IMR-90 (cell line): Measurements from ENCODE around the gene RPN2. TPM values are rescaled to one million over a fixed set of nuclear protein-coding genes. Genes with fewer than 3 reads are reported as not detected.

Experiments
- ATAC-seq: fragments of 200-7000 bp; cut with Tn5 transposase; 2 replicates; pipeline ENCODE4 v1.9.1; 2020; ENCODE audit warnings: low read depth, mild to moderate bottlenecking, moderate library complexity
- BruUV-seq: library from RNA; stranded (reverse); fragments of 400-500 nt; replicated peaks from 2 replicates; lab custom pipeline; 2021; lab: Mats Ljungman, UMichigan
- CTCF ChIA-PET: fragments of 300-600 bp; formaldehyde crosslinking; extraction: SDS; loops from one replicate; lab custom pipeline; 2021; ENCODE audit warnings: antibody characterized with exemption; lab: Yijun Ruan, JAX
- POLR2A ChIA-PET: fragments of 300-600 bp; sonication (Branson Sonifier 250); formaldehyde crosslinking; loops from one replicate; lab custom pipeline; 2022; ENCODE audit warnings: antibody characterized with exemption; ENCODE audit not compliant: unreplicated experiment; lab: Charles Lee
- DNase-seq: peaks from one replicate; pipeline ENCODE4 v3.0.0; 2013
- H2AFZ ChIP-seq: replicated peaks from 2 replicates; pipeline ENCODE3; 2013; ENCODE audit warnings: low read length, mild to moderate bottlenecking; ENCODE audit not compliant: poor library complexity
- H2AK5ac ChIP-seq: 2 replicates; pipeline ENCODE4 v1.6.1; 2013; ENCODE audit warnings: low read depth, low read length, inconsistent platforms
- H2AK9ac ChIP-seq: replicated peaks from 2 replicates; pipeline ENCODE3; 2013; ENCODE audit warnings: mild to moderate bottlenecking, low read depth, low read length, moderate library complexity; ENCODE audit not compliant: poor library complexity
- H2BK120ac ChIP-seq: 2 replicates; pipeline ENCODE4 v1.6.1; 2013; ENCODE audit warnings: low read depth, low read length, inconsistent platforms
- H2BK15ac ChIP-seq: 3 replicates; pipeline ENCODE4 v1.6.1; 2013; ENCODE audit warnings: low read depth, low read length, inconsistent platforms
- H2BK20ac ChIP-seq: 2 replicates; pipeline ENCODE4 v1.6.1; 2013; ENCODE audit warnings: low read depth, mild to moderate bottlenecking, inconsistent platforms, low read length, moderate library complexity
- H2BK5ac ChIP-seq: 2 replicates; pipeline ENCODE4 v1.6.1; 2013; ENCODE audit warnings: mild to moderate bottlenecking, low read depth, low read length, inconsistent platforms; ENCODE audit not compliant: poor library complexity, severe bottlenecking
- H3K14ac ChIP-seq: replicated peaks from 2 replicates; pipeline ENCODE4 v1.6.1; 2013; ENCODE audit warnings: low read depth, low read length, inconsistent platforms
- H3K18ac ChIP-seq: 2 replicates; pipeline ENCODE4 v1.6.1; 2013; ENCODE audit warnings: low read depth, low read length, control low read depth
- H3K23ac ChIP-seq: 2 replicates; pipeline ENCODE4 v1.6.1; 2013; ENCODE audit warnings: low read depth, low read length, inconsistent platforms
- H3K27ac ChIP-seq: 2 replicates; pipeline ENCODE4 v1.5.1; 2013; ENCODE audit warnings: mild to moderate bottlenecking, control low read depth, low read length; ENCODE audit not compliant: insufficient read depth
- H3K27me3 ChIP-seq: 2 replicates; pipeline ENCODE4 v1.6.1; 2013; ENCODE audit warnings: low read length; ENCODE audit not compliant: control insufficient read depth, insufficient read depth
- H3K36me3 ChIP-seq: 2 replicates; pipeline ENCODE4 v1.6.1; 2013; ENCODE audit warnings: low read length, mixed read lengths; ENCODE audit not compliant: control insufficient read depth, insufficient read depth
- H3K4ac ChIP-seq: 2 replicates; pipeline ENCODE4 v1.6.1; 2013; ENCODE audit warnings: low read depth, low read length, inconsistent platforms
- H3K4me1 ChIP-seq: 2 replicates; pipeline ENCODE4 v1.6.1; 2013; ENCODE audit warnings: low read length, mixed read lengths; ENCODE audit not compliant: control insufficient read depth, insufficient read depth
- H3K4me2 ChIP-seq: 2 replicates; pipeline ENCODE4 v1.6.1; 2013; ENCODE audit warnings: low read depth, mild to moderate bottlenecking, control low read depth, low read length, moderate library complexity
- H3K4me3 ChIP-seq: 2 replicates; pipeline ENCODE4 v1.5.1; 2013; ENCODE audit warnings: low read depth, mild to moderate bottlenecking, control low read depth, low read length, moderate library complexity; ENCODE audit not compliant: insufficient read depth
- H3K56ac ChIP-seq: 2 replicates; pipeline ENCODE4 v1.6.1; 2013; ENCODE audit warnings: low read length, inconsistent platforms; ENCODE audit not compliant: insufficient read depth; ENCODE audit errors: extremely low read depth
- H3K79me1 ChIP-seq, 2 experiments: 2 replicates each; pipeline ENCODE4 v1.6.1; 2013; ENCODE audit warnings: low read length in 2 of 2, inconsistent platforms in 1 of 2, low read depth in 1 of 2
- H3K9ac ChIP-seq: 2 replicates; pipeline ENCODE4 v1.6.1; 2013; ENCODE audit warnings: low read depth, low read length, control low read depth
- H3K9me1 ChIP-seq: 2 replicates; pipeline ENCODE4 v1.6.1; 2013; ENCODE audit warnings: low read length, inconsistent platforms; ENCODE audit not compliant: insufficient read depth
- H3K9me3 ChIP-seq: 2 replicates; pipeline ENCODE4 v1.6.1; 2013; ENCODE audit warnings: low read length; ENCODE audit not compliant: control insufficient read depth, insufficient read depth
- H4K20me1 ChIP-seq: 2 replicates; pipeline ENCODE4 v1.6.1; 2013; ENCODE audit warnings: low read length, inconsistent platforms; ENCODE audit not compliant: insufficient read depth
- H4K5ac ChIP-seq: 2 replicates; pipeline ENCODE4 v1.6.1; 2013; ENCODE audit warnings: mild to moderate bottlenecking, low read depth, low read length, control low read depth
- H4K8ac ChIP-seq, 2 experiments: 2 replicates each; pipeline ENCODE4 v1.6.1; 2013; ENCODE audit warnings: low read depth in 2 of 2, low read length in 2 of 2, control low read depth in 1 of 2, inconsistent platforms in 1 of 2
- H4K91ac ChIP-seq: 2 replicates; pipeline ENCODE4 v1.6.1; 2013; ENCODE audit warnings: low read depth, low read length, inconsistent platforms; ENCODE audit not compliant: insufficient read depth
- CEBPB ChIP-seq: IDR thresholded peaks from 2 replicates; pipeline ENCODE4 v1.6.1; 2012; ENCODE audit warnings: low read depth, low read length, improper control_type of control experiment
- CHD1 ChIP-seq: IDR thresholded peaks from 2 replicates; pipeline ENCODE4 v1.6.1; 2012; ENCODE audit warnings: low read depth, low read length, improper control_type of control experiment
- CTCF ChIP-seq: conservative IDR thresholded peaks from 2 replicates; pipeline ENCODE4 v1.5.1; 2012; ENCODE audit warnings: mild to moderate bottlenecking, low read depth, low read length, improper control_type of control experiment
- ELK1 ChIP-seq: fragments of 150-350 bp; IDR thresholded peaks from 2 replicates; pipeline ENCODE4 v1.6.1; 2016; ENCODE audit warnings: low read depth, mild to moderate bottlenecking, low read length, moderate library complexity, borderline replicate concordance
- MAZ ChIP-seq: IDR thresholded peaks from 2 replicates; pipeline ENCODE4 v1.6.1; 2012; ENCODE audit warnings: low read depth, mild to moderate bottlenecking, low read length, improper control_type of control experiment, moderate library complexity, borderline replicate concordance
- MXI1 ChIP-seq: IDR thresholded peaks from 2 replicates; pipeline ENCODE4 v1.6.1; 2012; ENCODE audit warnings: low read depth, mild to moderate bottlenecking, low read length, moderate library complexity, borderline replicate concordance
- NFE2L2 ChIP-seq: fragments of 150-350 bp; IDR thresholded peaks from 2 replicates; pipeline ENCODE4 v1.6.1; 2016; ENCODE audit warnings: low read depth, mild to moderate bottlenecking, low read length
- POLR2A ChIP-seq: IDR thresholded peaks from 2 replicates; pipeline ENCODE4 v1.6.1; 2012; ENCODE audit warnings: mild to moderate bottlenecking, low read depth, low read length
- RAD21 ChIP-seq: IDR thresholded peaks from 2 replicates; pipeline ENCODE4 v1.6.1; 2012; ENCODE audit warnings: low read length, improper control_type of control experiment
- SMC3 ChIP-seq: fragments of 150-350 bp; IDR thresholded peaks from 2 replicates; pipeline ENCODE4 v1.6.1; 2016; ENCODE audit warnings: low read depth, mild to moderate bottlenecking, antibody characterized with exemption, low read length, moderate library complexity
- WGBS, 2 experiments: methylation state at CpG; one replicate each; pipeline versions ENCODE4 v1.1.5 to v1.1.7; 2013; ENCODE audit warnings: missing lambda C conversion rate in 2 of 2; ENCODE audit not compliant: insufficient read length in 1 of 2; ENCODE audit errors: extremely low coverage in 2 of 2; 5-methylcytosine and 5-hydroxymethylcytosine counted together
- dilution Hi-C: fragments of 300-500 bp; cut with HindIII; formaldehyde crosslinking; loops from one replicate; pipeline ENCODE4 v1.14.3; 2018; ENCODE audit warnings: low sequenced_read_pairs; ENCODE audit not compliant: unreplicated experiment
- in situ Hi-C: fragments of 300-500 bp; cut with MboI; formaldehyde crosslinking; loops from 3 replicates; pipeline ENCODE4 v1.14.3; 2019; ENCODE audit warnings: low sequenced_read_pairs, inconsistent platforms, mixed read lengths
- intact Hi-C: fragments of 100-400 bp; cut with micrococcal nuclease; formaldehyde crosslinking; loops from 2 replicates; pipeline ENCODE4 v1.10.0; 2022
- polyA plus RNA-seq, 3 experiments: library from polyadenylated mRNA; depleted of rRNA; stranded (reverse); fragments of >200 nt; gene quantifications; 2 replicates each; pipeline ENCODE4 v1.2.3, GENCODE V29; 2012; ENCODE audit warnings: low replicate concordance in 1 of 3
- total RNA-seq: library from RNA; depleted of rRNA; stranded (reverse); fragments of >200 nt; gene quantifications from 2 replicates; pipeline ENCODE4 v1.2.3, GENCODE V29; 2012

The RPN2 gene
- total and polyA plus RNA-seq, 2 of the 4 experiments (the other 2 are of a cell fraction), result 305 to 481 TPM

GRCh38 chr20:37279820-37280219 is 100.7 kb downstream of the RPN2 start:
- intact Hi-C loops, result no loop called here
- POLR2A ChIA-PET, result no interaction called here

More at GRCh38 chr20:37279820-37280219, 100.7 kb downstream of the RPN2 start:
- 0 out of 2 replicates have a peak overlapping the region, but pooled peaks have one; percentile 16 for H3K4ac ChIP-seq
- no peak overlapping the region for H3K4me2 ChIP-seq
- no peaks in the 10 kb centered on the region for H3K27me3 ChIP-seq
- H4K91ac ChIP-seq, result no peak overlapping the region
- H3K4me1 ChIP-seq, result peaks cover 7% of the 10 kb centered on the region
- H3K36me3 ChIP-seq, result no peaks in the 10 kb centered on the region
- no peaks in the 10 kb centered on the region for H3K9me1 ChIP-seq
- 78% methylated on average over 7 of the region's 8 CpGs; no CpG with 5 or more reads in 1 of the 2 experiments for WGBS, 2 experiments
- H4K8ac ChIP-seq, result no peak overlapping the region
- H2BK15ac ChIP-seq, result no peak overlapping the region
- BruUV-seq, result no TSS peak
- H4K5ac ChIP-seq, result no peak overlapping the region
- no peak overlapping the region for H2BK20ac ChIP-seq
- H3K56ac ChIP-seq, result no peak overlapping the region
- dilution Hi-C loops (no loop called here), in situ Hi-C loops (loop anchor here (5.0 kb wide), 1 partner anchor 102 kb away; no protein-coding TSS in a partner anchor)
- H3K9ac ChIP-seq, result no peak overlapping the region
- H3K4me3 ChIP-seq, result no peak overlapping the region
- DNase-seq (no peak), ATAC-seq (no peak)
- TF ChIP-seq CEBPB (no peak), RAD21 (no peak), POLR2A (no peak), CTCF (no peak), CHD1 (no peak), MAZ (no peak), SMC3 (no peak), ELK1 (no peak), NFE2L2 (no peak), MXI1 (no peak)
- CTCF ChIA-PET, result interaction anchor here (1.3 kb wide), 1 partner anchor 10 kb away, joined by 3 read pairs; no protein-coding TSS in a partner anchor
- no peaks in the 10 kb centered on the region for H3K79me1 ChIP-seq
- H2AK5ac ChIP-seq, result no peak overlapping the region
- H3K9me3 ChIP-seq, result no peaks in the 10 kb centered on the region
- no peak overlapping the region for H2AK9ac ChIP-seq
- H4K20me1 ChIP-seq, result no peaks in the 10 kb centered on the region; the same call in 1 of the 2 replicates
- H2BK5ac ChIP-seq, result no peak overlapping the region
- no peak overlapping the region for H3K27ac ChIP-seq
- no peak overlapping the region for H3K18ac ChIP-seq
- H2BK120ac ChIP-seq, result no peak overlapping the region
- no peak overlapping the region for H3K14ac ChIP-seq
- H3K23ac ChIP-seq, result no peak overlapping the region
- H2AFZ ChIP-seq, result no peak overlapping the region
